Stimulated activated CD4-positive, alpha-beta T cell treated with anti-CD3 and anti-CD28 coated beads, Interleukin-1b, Interleukin-23, amount 100 ng/mL, for 4 hours (primary cell): ENCODE results near the gene BSCL2.
"Not testable (repeated sequence)": the region's sequence is repeated elsewhere in the genome, so short reads cannot be mapped to it uniquely, and the experiment has no call there.

Experiments used
- DNase-seq, 2 donors: peaks; one replicate each; pipeline ENCODE4 v3.0.0-alpha.2; 2020; ENCODE audit warnings: low read depth in 2 of 2

Gene BSCL2

DNA sequence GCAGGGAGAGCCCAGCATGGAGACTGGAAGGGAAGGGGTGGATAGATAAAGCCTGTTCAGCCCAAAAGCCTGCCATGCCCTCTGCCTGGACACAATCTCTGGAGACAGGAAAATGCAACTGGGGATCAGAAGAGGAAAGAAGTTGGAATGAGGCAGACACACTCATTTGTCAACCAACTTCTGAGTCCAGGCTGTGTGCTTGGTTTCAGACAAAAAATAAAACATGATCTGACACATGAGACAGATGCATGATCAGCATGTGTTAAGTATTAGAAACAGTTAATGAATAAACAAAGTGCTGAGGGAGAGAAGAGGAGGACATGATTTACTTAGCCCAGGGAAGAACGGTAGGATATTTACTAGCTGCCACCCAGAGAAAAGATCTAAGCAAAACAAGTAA is 18.7 kb downstream of the BSCL2 start:
- no peak for DNase-seq

DNA sequence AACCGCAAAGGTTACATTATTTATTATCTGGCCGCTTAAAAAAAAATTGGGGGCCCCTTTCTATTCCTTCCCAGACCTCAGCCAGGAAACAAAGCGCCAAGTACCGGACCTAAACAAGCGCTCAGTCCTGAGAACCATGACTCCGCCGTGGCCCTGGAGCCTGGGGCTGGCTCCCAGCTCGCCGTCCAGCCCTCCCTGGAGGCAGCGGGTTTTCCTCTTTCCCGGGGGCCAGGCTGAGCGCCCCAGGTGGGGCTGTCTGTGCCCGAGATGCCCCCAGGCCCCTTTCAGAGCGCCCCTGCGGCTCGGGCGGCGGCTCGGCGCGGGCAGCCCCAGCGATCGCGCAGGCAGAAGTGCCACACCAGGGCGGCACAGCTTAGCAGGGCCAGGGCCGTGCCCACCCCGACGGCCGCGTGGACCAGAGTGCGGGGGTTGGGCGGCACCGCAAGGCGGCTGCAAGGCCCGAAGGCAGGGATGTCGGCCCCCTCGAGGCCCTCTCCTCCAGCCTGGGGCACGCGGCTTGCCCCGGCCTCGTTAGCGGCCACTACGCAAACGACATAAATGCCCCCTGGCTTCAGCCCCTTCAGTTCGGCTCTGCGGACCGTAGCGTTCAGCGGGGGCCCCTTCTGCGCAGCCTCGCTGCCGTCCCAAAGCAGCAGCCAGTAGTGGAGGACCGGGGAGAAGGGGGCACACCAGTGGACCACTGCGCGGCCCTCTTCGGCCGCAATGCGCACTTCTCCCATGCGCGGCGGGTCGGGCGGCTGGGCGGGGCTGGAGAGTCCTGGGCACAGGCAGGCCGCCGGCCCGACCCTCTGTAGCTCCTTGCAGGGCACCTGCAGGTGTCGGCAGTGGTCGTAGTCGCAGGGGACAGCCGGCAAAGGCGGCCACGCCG is 19.5 kb downstream of the BSCL2 start:
- no peak for DNase-seq

DNA sequence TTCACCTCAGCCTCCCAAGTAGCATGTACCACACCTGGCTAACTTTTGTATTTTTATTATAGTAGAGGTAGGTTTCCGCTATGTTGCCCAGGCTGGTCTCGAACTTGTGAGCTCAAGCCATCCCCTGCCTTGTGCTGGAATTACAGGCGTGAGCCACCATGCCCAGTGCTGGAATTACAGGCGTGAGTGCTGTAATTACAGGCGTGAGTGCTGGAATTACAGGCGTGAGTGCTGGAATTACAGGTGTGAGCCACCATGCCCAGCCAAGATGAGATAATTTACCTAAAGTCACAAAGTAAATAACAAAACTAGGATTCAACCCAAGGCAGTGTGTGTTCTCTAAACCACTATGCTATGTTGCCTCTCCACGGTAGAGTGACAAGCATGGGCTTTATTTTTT is 24.7 kb downstream of the BSCL2 start:
- no peak for DNase-seq

DNA sequence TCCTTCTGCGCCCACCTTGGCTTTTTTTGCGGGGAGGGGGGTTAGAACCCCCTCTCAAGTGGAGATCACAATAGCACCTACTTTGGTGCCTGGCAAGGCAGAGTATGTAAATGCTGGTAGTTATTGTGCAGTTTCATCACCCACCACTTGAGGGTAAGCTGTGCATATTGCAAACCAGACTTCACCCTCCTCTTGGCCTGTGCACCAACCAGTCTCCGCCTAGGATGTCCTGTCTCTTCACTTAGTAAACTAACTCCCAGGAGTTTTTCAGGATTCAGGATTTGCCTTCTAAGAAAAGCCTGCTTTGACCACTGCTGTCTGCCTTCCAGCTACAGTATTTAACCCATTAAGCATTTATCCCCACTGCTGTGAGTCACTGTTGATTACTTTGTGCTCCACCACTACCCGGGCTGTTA is 26.4 kb downstream of the BSCL2 start:
- DNase-seq: peak in 1 of 2 donors; percentile 23

DNA sequence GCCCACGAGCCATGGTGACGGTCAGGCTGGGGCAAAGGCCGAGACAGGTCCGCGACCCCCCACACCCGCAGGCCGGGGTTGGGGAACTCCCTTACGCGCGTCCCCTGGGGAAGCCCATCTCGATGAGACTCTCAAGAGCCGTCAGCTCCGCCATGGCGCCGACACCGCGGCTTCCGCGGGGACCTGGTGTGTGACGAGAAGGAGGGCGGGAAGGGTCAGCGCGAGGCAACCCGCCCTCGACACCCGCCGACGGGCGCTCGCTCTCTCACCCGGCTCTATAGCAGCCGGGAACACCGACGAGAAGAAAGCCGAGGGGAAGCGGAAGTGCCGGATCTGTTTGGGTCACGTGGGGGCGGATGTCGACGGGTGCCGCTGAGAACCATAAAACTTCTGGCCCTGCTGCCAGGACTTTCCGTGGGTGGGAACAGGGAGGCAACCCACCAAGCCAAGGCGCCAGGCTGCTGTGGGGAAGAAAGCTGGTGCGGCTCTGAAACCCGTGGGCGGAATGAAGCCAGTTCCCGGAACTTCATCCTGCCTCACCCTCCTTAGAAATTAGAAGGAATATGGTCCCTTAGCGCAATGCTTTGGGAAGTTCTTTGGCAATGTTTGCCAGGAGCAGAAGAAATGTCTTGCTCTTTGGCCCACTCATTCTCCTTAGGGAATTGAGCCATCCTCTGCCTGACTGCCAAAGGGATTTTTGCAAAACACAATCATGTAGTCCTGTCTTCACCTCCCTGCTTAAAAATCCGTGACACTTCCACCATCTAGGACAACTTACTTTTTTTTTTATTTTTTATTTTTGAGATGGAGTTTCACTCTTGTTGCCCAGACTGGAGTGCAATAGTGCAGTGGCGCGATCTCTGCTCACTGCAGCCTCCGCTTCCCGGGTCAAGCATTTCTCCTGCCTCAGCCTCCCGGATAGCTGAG is 28.2 kb downstream of the BSCL2 start, which contains the start of gene UBXN1:
UBXN1 (minus strand) TSS at position 304 of the 927 bp plus-strand sequence; CDS start at position 154, 150 bp downstream.
- DNase-seq: peak; percentile 74 to 78

DNA sequence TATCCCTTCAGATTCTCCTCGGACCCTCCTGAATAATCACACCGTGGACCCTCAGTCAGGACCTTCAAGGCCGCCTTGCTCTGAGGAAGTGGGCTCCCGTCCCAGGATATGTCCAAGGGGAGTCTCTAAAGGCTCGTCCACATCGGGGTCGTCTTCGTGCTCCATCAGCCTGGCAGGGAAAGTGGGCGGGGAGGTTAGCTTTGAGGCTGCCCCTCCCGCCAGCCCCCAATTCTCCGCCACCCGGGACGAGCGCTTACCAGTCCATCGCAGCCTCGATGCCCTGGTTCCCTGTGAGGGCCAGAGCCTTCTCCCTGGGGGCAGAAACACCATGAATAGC is 28.8 kb downstream of the BSCL2 start:
- DNase-seq: no peak

DNA sequence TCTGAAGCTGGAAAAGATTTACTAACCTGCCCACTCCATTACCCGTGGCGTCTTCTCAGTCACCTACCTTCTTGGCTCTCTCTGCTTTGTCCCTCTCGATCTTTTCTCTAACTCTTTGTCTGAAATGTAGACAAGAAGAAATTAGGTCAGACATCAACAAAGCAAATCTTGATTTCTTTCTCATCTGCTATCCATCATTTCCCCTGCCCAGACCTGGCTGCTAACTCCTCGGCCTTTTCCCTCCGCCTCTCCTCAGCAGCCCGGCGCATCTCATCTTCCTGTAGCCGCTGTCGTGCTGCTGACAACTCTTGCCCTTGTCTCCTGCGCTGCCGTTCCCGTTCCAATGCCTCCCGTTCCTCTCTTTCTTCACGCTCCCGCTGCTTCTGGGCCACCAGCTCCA is 29.5 kb downstream of the BSCL2 start:
- DNase-seq: no peak

DNA sequence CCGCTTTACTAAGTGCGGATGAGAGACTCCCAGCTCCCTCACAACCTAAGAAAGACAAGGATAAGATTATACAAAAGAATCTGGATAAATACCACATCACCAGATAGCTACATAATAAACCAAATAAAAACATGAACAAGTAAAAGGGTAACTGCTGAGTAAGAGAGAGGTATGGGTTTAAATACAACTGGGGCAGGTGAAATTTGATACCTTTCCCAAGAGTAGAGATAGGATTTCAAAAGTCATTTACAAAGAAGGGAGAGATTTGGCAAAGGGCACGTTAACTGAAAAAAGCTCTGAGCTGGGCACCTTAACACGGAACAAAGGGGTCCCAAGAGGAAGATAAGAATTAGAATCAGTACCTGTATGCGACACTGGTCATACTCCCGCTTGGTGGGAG is 30.1 kb downstream of the BSCL2 start:
- DNase-seq: no peak

DNA sequence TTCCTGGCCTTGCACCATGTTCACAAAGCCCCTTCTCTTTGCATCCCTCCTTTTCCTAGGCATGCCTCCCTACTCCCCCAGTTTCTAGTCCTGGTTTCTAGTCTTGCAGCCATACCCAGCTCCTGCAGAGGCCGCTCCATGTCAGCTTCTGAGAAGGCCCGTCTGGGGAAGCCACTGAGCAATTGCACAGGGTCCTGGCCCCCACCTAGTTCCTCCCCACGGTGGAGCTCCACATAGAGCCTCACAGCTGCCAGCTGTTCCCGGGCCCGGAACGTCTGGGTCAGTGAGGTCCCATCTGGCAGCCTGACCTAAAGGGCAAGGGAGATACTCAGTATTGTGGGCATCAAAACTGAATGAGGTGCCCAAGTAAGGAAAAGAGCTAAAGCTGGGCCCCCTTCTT is 30.5 kb downstream of the BSCL2 start:
- no peak for DNase-seq

DNA sequence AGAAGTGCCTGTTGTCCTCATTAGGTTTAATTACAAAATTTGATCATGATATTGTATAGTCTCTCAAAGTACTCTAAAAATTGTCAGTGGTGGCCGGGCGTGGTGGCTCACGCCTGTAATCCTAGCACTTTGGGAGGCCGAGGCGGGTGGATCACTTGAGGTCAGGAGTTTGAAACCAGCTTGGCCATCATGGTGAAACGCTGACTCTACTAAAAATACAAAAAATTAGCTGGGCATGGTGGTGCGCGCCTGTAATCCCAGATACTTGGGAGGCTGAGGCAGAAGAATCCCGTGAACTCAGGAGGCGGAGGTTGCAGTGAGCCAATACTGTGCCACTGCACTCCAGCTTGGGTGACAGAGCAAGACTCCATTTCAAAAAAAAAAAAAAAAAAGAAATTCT is 31.8 kb downstream of the BSCL2 start:
- DNase-seq: not testable (repeated sequence)

DNA sequence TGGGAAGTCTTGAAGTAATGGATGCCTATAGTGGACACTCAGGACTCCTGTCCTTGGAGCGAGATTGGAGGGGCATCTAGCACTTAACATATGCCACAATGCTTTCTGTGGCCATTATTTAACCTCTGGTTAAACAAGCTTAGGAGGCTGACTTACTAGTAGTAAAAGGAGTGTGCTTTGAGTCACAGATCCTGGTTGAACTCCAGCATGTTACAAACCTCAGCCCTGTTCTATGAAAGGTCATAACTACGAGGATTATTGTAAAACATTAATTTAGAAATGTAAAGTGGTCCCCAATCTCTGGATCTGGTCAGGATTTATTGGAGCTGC is 34.1 kb downstream of the BSCL2 start:
- DNase-seq: no peak

DNA sequence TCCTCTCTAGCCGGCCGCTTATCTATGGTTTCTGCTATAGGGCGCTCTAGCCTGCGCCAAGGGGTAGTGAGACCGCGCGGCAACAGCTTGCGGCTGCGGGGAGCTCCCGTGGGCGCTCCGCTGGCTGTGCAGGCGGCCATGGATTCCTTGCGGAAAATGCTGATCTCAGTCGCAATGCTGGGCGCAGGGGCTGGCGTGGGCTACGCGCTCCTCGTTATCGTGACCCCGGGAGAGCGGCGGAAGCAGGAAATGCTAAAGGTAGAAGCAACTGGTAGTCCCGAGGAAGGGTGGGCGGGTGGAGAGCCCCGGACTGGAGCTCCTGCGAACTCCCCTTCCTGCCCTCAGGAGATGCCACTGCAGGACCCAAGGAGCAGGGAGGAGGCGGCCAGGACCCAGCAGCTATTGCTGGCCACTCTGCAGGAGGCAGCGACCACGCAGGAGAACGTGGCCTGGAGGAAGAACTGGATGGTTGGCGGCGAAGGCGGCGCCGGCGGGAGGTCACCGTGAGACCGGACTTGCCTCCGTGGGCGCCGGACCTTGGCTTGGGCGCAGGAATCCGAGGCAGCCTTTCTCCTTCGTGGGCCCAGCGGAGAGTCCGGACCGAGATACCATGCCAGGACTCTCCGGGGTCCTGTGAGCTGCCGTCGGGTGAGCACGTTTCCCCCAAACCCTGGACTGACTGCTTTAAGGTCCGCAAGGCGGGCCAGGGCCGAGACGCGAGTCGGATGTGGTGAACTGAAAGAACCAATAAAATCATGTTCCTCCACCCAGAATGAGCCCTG is 35.4 kb downstream of the BSCL2 start, which contains the start of the genes LBHD1 and UQCC3:
LBHD1 (minus strand) TSS at position 660 of the 782 bp plus-strand sequence. CDS start 2,236 bp downstream, outside the sequence.
UQCC3 (plus strand) TSS at position 66 of the 782 bp plus-strand sequence; CDS start at position 139, 73 bp downstream.
- peak; percentile 63 to 67 for DNase-seq

DNA sequence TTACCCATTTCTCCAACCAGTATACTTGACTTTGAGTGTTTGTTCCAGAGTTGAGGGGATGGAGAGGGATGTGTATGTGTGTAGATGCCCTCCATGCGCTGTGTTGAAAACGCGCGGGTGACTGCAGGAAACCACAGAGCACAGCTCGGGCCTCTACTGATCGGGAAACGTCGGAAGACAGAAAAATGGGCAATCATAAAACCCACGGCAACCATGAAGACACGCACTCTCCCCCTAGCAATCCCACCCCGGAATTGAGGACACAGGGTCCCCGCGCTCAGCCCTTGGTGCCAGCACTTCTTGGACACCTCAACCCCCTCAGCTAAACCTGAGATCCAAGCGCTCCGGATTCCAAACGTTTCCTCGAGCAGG is 36.0 kb downstream of the BSCL2 start:
- no peak for DNase-seq

DNA sequence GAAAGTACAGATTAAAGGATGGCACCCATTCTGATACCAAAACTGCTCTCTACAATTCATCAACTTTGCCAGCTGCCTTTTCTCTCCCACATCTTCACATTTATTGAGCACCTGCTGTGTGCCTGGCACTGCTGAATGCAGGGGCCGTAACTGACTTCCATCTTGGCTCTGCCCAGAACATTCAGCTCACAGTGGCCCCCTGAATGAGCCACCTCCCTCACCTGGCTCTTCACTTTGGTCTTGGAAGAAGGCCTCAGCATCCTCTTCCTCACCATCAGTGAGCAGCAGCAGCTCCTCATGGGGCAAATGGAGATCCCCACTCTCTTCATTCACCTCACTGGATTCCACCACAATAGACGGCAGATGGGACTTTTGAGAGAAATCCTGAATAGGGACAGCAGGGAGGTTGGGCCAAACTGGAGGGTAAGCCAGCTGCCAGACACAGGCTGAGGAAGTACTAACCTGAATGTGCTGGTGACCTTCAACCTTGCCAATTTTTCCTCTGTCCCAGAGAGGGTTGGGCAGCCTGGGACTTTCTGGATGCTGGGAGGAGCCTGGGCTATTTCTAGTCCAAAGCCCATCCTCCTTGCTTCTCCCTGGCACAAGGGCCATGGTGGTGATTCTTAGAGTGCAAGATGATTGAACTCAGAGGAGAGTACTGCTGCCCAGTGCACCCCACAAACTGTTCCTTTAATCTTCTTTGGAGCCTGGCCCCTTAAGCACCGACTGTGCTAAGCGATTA is 37.6 kb downstream of the BSCL2 start:
- no peak for DNase-seq

DNA sequence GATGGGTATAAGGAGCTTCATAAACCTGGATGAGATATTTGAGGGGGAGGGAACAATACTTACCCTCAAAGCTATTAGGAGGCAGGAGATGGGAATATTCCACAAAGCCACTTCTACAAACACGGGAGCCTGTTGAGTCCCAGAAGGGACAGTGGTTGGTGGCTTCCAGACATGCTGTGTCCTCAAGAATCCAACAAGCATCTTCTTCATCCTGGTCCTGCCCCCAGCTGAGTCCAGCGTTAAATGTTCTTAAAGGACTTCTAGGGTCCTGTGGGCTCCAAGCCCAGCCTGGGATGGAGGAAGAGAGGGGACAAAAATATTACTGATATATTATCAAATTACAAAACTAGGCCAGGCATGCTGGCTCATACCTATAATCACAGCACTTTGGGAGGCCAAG is 39.8 kb downstream of the BSCL2 start:
- DNase-seq: no peak

DNA sequence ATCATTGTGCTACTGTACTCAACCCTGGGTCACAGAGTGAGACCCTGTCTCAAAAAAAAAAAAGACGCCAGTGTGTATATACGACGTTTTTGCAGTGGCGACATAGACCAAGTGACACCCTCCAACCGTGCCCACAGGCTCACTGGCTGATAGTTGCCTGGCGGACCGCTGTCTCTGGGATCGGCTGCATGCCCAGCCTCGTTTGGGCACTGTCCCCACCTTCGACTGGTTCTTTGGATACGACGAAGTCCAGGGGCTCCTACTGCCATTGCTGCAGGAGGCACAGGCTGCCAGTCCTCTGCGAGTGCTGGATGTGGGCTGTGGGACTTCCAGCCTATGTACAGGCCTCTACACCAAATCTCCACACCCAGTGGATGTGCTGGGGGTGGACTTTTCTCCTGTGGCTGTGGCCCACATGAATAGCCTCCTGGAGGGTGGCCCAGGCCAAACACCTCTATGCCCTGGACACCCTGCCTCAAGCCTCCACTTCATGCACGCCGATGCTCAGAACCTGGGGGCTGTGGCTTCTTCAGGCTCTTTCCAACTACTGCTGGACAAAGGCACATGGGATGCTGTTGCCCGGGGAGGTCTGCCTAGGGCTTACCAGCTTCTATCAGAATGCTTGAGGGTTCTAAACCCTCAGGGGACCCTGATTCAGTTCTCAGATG is 40.8 kb downstream of the BSCL2 start:
- DNase-seq: no peak

DNA sequence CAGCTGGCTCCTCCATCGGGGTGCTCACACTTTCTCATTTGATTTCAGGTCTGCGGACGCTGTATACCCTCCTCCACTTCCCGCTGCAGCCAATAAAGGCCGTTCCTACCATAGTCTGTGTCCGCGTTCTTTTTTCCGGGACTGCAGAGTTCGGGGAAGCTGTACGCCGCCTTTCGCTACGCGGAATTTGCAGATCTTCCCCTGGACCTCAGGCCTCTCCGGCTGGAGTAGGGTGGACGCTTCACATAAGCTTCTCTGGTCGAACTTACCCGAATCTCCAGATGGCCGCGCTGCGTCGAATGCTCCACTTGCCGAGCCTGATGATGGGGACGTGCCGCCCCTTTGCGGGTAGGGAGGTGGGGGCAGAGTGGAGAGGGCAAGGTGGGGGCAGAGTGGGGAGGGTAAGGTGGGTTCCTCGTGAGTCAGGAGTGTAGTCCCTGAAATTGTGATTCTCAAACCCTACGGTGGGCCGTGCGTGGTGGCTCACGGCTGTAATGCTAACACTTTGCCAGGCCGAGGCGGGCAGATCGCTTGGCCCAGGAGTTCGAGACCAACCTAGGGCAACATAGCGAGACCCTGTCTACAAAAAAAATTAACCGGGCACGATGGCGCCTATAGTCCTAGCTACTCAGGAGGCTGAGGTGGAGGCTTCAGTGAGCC is 41.5 kb downstream of the BSCL2 start:
- DNase-seq: peak; percentile 51 to 53

DNA sequence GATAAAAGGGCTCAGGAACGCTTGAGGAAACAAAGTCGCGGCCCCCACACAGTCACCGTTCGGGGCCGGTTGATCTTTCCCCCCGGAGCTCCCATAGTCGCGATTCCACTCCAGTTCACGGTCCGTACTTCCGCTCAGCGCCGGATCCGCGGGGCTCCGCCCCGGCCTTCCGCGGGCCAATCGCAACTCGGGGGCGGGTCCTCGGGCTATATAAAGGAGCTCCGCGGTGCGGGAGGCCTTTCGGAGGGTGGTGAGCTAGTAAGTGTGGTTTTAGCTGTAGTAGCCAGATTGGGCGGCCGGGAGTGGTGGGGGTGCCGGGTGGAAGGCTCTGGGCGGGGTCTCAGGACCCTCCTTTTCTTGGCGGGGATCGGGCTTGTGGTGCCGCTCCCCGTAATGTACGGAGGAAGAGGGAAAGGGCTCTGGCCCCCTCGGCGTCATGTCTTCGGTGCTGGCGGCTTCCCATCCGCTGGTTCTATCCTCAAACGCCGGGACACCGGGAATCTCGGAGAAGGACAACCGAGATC is 42.1 kb downstream of the BSCL2 start, which contains the start of the genes C11orf98 and CSKMT:
C11orf98 (minus strand) TSS at position 136 of the 524 bp plus-strand sequence; CDS start at position 95, 41 bp downstream.
CSKMT (plus strand) TSS at position 238 of the 524 bp plus-strand sequence. CDS start 568 bp downstream, outside the sequence.
- peak; percentile 94 to 97 for DNase-seq

DNA sequence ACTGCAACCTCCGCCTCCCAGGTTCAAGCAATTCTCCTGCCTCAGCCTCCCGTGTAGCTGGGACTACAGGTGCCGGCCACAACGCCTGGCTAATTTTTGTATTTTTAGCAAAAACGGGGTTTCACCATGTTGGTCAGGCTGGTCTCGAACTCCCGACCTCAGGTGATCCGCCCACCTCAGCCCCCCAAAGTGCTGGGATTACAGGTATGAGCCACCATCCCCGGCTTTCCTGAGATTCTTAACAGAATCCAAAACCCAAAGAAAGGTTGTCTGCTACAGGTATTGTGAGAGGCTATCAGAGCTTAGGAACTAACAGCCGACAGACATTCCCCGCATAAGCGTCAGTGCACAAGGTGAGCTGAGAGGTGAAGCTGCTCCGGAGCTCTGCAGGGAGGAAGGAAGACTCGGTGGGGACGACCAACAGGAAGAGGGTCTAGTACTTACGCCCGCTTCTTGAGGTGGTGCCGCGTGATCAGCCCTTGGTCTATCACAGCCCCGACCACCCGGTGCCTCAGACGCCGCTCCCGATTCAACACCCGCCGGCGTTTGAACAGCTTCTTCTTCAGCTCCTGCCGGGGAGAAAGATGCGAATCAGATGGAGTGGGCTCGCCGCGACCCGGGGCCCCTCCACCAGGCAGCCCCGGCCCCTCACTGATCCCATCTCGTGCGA is 42.7 kb downstream of the BSCL2 start:
- peak; percentile 33 to 38 for DNase-seq
